Retinal pigment epithelial cell (primary cell): ENCODE data around the gene RPS26.

Experiments
- DNase-seq: peaks from one replicate; pipeline ENCODE4 v3.0.0-alpha.2; 2010; ENCODE audit warnings: low read depth
- H3K4me3 ChIP-seq: 2 replicates; pipeline ENCODE4 v1.5.1; 2011; ENCODE audit warnings: mild to moderate bottlenecking, low read length, control low read depth, moderate library complexity
- TF ChIP-seq, protein P1 (sequence below): conservative IDR thresholded peaks from 2 replicates; pipeline ENCODE4 v1.5.1; 2011; ENCODE audit warnings: low read depth, low read length, control low read depth, inconsistent platforms

RPS26 gene

DNA sequence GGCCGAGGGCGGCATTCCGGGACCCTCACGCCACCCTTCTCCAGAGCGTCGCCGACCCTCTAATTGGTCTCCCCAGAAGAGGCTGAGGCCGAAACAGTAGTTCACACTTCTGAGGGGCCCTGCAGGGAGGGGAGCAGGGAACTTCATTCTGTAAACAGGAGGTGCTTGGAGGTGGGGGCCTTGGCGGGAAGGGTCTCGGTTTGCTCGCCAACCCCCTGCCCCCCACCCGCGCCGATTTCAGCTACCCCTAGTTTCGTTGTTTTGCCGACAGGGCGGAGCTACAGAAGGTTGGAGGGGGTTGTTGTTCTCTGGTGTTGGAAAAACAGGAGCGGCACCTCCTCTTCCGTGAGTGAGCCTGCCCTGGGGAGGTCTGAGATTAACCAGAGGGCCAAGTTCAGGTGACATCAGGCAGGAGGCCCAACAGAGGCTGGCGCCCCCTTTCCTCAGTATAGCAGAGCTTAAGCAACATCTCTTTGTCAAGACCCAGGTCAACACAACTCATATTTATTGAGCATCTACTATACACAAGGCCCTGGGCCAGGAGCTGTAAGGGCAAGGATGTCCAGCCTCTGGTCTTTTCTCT is 38.9 kb downstream of the RPS26 start:
- H3K4me3 ChIP-seq, result peak overlapping the region; percentile 66
- no peak for DNase-seq
- TF ChIP-seq, protein P1, sequence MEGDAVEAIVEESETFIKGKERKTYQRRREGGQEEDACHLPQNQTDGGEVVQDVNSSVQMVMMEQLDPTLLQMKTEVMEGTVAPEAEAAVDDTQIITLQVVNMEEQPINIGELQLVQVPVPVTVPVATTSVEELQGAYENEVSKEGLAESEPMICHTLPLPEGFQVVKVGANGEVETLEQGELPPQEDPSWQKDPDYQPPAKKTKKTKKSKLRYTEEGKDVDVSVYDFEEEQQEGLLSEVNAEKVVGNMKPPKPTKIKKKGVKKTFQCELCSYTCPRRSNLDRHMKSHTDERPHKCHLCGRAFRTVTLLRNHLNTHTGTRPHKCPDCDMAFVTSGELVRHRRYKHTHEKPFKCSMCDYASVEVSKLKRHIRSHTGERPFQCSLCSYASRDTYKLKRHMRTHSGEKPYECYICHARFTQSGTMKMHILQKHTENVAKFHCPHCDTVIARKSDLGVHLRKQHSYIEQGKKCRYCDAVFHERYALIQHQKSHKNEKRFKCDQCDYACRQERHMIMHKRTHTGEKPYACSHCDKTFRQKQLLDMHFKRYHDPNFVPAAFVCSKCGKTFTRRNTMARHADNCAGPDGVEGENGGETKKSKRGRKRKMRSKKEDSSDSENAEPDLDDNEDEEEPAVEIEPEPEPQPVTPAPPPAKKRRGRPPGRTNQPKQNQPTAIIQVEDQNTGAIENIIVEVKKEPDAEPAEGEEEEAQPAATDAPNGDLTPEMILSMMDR, result no peak

DNA sequence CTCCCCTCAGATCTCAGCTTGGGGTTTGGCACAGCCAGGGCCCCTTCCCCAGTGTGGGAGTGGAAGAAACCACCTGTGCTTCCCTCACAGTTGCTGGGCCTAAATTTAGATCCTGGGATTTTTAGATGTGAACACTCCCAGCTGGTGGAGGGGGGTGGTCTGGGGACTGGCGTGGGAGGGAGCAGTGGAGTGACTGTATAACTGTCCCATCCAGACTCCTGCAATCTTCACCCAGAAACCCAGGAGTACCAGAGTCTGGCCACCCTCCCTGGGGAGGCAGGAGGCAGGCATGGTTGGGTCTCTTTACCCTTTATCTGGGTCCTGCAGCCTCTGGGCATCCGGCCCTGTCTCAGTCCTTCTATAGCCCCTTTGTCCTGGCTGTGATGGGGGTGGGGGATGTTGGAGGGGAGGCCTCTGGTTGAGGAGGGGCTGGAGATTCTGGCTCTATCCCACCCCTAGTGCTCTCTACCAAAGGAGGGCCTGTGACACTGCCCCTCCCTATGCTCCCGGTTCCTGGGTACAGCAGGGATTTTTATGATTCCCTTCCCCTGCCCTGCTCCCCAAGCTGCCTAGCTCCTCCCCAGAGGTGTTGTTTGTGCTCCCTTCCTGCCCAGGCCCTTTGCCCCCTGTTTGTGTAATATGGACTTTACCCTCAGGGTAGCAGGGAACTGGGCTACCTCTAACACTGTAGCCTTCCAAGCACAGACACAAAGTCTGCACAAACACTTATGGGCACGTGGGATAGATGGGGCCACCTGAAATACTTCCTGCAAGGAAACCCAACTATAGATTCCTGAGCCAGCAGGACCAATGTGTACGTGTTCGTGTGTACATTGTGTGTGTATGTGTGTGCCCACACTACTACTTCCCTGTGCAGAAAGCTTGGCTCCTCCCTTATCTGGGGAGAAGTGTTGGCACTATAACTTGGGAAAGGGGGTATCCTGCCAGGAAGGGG is 40.0 kb downstream of the RPS26 start:
- DNase-seq, result no peak
- TF ChIP-seq, protein P1, result no peak
- H3K4me3 ChIP-seq, result no peak overlapping the region

DNA sequence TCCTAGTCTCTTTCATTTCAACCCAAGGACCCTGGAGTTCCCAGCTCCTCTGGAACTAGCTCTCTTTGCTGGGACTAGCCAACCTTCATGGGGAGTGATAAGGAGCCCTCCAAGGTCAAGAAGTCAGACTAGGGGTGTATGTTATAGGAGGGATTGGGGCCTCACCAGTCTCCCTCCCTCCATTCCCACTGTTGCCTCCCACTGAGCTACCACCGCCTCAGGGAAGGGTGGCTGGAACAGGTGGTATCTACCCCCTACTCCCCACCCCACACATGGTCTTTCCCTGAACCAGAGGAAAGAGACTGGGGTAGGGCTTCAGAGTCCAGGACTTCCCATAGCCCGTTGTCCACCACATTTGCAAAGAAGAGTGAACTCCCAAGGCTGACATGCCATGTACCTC is 40.7 kb downstream of the RPS26 start:
- no peak overlapping the region for H3K4me3 ChIP-seq
- no peak for DNase-seq
- TF ChIP-seq, protein P1, result no peak

DNA sequence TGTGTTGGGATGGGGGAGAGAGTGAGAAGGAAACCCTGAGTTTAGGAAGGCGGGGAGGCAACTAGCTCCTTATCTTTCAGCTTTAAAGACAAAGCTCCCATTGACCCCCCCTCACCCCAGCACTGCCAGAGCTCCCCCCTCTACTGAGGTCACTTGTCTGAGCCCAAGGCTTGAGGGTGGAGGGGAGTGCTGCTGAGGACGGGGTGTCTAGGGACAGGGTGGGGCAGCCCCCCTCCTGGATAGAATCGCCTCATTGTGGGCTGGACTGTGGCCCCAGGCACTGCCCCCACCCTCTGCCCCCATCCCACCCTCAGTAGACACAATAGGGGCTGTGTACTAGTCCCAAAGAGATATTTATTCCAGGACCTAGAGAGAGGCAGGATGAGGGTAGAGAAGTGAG is 41.2 kb downstream of the RPS26 start:
- no peak overlapping the region for H3K4me3 ChIP-seq
- TF ChIP-seq, protein P1, result no peak
- DNase-seq, result no peak

DNA sequence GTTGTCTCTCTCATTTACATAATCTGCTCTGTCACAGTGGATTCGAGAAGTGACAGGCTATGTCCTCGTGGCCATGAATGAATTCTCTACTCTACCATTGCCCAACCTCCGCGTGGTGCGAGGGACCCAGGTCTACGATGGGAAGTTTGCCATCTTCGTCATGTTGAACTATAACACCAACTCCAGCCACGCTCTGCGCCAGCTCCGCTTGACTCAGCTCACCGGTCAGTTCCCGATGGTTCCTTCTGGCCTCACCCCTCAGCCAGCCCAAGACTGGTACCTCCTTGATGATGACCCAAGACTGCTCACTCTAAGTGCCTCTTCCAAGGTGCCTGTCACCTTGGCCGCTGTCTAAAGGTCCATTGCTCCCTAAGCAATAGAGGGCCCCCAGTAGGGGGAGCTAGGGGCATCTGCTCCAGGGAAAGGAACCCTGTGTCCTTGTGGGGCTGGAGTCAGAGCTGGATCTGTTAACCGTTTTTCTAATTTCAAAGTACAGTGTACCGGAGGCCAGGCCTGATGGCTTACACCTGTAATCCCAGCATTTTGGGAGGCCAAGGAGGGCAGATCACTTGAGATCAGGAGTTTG is 43.3 kb downstream of the RPS26 start:
- TF ChIP-seq, protein P1, result peak; percentile 60
- H3K4me3 ChIP-seq, result no peak overlapping the region
- no peak for DNase-seq

DNA sequence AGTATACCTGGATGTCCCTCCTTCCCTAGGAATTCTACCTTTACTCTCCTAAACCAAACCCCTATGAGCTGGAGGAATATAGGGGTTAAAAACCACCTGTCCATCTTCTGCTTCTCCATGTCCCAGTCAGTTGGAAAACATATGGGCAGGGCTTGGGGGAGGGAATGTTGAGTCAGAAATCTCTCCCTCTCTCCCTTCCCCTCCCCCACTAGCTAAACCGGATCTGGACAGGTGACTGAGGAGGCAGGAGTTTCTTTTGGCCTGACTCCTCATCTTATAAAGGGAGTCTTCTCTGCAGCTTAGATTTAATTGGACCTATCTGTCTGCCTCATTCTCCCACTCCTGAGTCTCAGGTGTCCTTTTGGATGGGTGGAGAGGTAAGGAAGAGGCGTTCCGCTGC is 44.4 kb downstream of the RPS26 start:
- no peak for DNase-seq
- TF ChIP-seq, protein P1, result no peak
- no peak overlapping the region for H3K4me3 ChIP-seq
